Effector CD8-positive, alpha-beta T cell (primary cell): ENCODE measurements around the gene INHBB.

Experiments used
- DNase-seq: peaks from one replicate; lab custom pipeline; 2025; lab: John Stamatoyannopoulos, UW

INHBB gene

GRCh38 chr2:120355780-120356266, 9.9 kb downstream of the INHBB start:
- no peak for DNase-seq

DNA sequence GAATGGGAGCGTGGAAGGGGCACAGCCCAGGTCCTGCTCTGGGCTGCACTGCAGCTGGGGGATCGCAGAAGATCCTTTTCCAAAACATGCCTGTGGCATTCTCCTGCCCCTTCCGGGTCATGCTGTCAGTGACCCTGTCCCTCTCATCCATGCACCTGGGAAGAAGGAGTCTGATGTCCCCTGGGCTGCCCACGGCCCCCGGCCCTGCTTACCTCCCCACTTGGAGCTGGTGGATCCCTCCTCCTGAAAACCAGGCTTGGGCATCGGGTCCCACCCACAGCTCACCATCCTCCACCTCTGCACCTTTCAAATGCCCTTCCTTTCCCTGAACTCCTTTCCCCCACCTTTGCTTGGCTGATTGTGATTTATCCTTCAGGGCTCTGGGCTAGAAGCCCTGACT, 11.8 kb downstream of the INHBB start:
- no peak for DNase-seq

GRCh38 chr2:120358734-120359465, 13.0 kb downstream of the INHBB start:
- DNase-seq: no peak

GRCh38 chr2:120360307-120360855, 14.4 kb downstream of the INHBB start:
- no peak for DNase-seq

- no peak for DNase-seq
Observed at GRCh38 chr2:120362926-120363325, 17.0 kb downstream of the INHBB start.

DNA sequence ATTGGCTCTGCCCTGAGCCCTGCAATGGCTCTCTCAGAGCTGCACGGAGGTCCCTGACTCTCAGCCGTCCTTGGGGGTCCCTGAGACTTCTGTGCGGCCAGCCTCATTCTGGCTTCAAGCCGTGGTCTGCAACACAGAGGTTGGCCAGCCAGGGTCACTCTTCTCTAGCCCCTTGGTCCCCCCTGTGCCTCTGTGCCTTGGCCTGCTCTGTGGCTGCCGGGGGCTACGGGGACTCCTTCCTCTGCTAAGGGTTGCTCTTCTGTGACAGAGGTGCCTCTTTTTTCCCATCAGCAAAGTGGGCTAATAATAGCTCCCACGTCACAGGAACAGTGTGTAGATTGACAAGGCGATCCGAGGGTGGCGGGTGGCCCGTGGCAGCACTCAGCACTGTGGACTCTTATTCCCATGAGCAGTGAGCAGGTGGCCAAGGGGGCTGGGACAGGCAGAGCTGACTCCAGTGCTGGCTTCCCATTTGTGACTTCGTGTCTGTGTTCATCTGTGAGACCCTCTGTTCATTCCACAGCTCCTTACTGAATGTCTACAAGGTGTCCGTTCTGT, 19.4 kb downstream of the INHBB start:
- no peak for DNase-seq

- DNase-seq: no peak
Observed at GRCh38 chr2:120366698-120367097, 20.8 kb downstream of the INHBB start.

GRCh38 chr2:120367221-120367620, 21.3 kb downstream of the INHBB start:
- no peak for DNase-seq

DNA sequence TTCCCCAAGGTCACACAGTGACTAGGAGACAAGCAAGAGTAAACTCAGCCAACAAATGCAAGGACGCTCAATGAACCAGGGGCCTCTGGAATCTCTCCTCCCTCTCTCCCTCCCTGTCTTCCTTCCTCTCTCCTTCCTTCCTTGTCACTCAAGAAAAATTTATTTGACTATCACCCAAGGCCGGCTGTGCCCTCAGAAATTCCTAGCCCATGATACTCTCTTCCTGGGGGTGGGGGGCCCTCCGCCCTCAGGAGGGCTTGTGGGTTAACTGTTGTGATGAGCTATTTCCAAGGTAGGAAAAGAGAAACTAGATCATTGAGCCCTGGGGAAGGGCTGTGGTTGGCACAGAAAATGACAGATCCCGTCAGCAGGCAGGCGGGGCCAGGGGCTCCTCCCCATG, 21.7 kb downstream of the INHBB start:
- DNase-seq: no peak

DNA sequence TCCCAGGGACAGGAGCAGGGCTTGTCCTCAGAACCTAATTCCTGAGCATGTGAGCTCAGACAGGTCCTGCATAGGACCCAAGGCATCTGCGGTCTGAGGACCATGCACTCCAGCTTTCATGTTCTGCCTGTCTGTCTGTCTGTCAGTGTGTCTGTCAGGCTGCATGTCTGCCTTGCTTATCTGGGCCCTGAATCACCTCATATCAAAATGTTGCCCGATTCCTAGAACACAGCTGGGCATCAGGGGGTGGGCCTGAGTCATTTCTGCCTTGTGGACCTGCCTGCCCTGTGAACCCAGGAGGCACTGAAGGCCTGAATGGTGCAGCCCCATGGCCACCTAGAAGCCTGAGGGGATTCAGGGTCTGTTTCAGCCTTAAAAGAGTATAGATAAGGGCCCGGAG, 22.1 kb downstream of the INHBB start:
- no peak for DNase-seq

GRCh38 chr2:120369250-120369649, 23.3 kb downstream of the INHBB start:
- DNase-seq: no peak

DNA sequence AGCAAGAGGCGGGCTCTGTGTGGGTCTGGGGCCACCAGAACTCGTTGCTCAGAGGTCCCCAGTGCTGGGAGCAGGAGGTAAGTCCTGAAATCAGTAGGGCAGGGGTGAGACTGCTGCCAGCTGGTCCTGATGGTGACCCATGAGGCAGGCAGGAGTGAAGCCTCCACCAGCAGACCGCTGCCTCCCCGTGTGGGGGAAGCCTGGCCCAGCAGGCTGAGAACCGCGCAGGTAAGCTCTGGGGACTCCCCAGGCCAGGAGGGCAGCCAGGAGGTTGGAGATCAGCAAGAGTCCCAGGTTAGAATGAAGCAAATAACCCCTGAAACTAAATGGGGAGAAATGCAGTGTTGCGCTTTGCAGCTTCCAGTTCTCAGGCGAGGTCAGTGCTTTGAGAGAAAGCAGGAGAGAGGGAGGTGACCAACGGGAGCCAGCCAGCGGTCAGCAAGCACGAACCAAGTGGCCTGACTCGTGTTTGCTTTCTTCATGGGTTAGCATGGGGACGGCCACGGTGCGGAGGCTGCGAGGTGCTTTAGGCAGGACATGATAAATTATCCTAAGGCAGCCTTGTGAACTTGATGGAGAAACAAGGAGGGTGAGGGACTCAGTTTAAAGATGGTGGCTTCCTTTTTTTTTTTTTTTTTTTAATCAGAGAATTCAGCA, 26.2 kb downstream of the INHBB start:
- no peak for DNase-seq

DNA sequence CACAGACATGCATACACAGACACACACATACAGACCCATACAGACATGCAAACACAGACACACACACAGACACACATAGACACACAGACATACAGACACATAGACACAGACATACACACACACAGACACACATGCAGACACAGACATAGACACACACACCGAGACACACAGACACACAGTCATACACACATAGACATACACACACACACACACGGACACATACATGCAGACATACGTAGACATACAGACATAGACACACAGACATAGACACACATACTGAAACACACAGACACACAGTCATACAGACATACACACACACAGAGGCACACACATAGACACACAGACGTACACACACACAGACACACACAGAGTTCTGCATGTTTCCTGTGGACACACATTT, 26.9 kb downstream of the INHBB start:
- no peak for DNase-seq

DNA sequence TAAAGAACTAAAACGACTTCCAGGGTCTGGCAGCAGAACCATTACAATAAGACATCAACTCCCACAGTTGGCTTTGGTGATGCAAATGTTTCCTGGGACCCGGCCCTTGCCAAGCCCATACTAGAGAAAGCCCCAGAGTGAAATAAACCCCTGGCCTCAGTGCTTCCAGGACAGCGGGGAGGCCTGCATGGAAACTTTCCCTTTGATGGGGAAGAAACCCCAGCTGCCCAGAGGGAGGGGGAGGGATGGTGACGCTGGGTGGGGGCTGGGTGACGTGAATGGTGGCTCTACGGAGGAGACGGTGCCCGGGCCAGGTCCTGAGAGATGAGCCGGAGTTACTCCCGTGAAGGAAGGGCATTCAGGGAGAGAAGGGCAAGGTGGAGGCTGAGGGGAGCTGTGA, 27.5 kb downstream of the INHBB start:
- no peak for DNase-seq

GRCh38 chr2:120374821-120375220, 28.9 kb downstream of the INHBB start:
- no peak for DNase-seq

DNA sequence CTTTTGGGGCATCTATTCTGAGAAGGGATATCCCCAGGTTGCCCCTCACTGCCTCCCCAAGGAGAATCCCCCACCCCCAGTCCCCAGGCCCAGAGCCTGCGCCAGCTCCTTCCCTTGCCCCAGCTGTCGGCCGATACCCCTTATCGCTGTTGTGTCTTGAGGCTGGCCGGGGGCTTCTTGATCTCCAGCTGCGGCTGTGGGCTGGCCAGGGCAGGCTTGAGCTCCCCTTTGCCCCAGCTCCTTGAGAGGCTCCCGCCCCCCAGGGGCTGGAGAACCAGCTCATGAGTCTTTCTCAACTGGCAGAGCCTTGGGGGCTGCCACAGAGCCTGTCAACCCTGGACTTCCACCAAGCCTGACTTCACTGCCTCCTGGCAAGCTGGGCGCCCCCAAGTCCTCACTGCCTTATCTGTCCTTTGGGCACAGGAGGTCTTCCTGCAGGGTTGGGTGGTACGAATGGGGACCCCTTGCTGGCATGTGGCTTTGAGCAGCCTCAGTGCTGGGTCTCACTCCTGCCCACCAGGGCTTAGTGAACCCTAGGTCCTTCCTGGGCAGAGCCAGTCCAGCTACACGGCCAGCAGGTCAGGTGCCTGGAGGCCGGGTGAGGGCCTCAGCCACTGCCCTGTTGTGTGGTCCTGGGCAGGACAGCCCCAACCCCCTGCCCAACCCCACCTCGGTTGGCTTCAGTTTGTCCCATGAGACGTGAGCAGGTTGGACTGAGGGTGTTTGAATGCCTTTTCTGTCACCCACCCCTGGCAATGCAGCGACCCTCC, 29.5 kb downstream of the INHBB start:
- DNase-seq: no peak

DNA sequence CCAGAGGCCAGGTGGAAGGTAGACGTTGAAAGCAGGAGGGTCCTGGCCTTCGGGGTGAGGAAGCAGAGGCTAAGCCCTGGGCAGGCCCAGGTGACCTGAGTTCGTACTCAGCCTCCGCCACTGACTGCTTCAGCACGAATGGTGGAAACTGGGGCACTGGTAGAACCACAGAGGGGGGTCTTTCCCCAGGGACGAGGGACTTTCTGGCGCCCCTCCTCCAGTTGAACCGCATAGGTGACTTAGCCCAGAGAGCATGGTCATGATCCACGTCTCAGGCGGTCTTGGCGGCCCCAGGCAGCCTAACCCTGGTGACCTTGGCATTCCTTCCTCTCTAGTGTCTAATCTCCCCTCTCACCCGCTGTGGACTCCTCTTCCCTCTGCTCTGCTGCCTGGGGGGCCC, 30.2 kb downstream of the INHBB start:
- DNase-seq: no peak

DNA sequence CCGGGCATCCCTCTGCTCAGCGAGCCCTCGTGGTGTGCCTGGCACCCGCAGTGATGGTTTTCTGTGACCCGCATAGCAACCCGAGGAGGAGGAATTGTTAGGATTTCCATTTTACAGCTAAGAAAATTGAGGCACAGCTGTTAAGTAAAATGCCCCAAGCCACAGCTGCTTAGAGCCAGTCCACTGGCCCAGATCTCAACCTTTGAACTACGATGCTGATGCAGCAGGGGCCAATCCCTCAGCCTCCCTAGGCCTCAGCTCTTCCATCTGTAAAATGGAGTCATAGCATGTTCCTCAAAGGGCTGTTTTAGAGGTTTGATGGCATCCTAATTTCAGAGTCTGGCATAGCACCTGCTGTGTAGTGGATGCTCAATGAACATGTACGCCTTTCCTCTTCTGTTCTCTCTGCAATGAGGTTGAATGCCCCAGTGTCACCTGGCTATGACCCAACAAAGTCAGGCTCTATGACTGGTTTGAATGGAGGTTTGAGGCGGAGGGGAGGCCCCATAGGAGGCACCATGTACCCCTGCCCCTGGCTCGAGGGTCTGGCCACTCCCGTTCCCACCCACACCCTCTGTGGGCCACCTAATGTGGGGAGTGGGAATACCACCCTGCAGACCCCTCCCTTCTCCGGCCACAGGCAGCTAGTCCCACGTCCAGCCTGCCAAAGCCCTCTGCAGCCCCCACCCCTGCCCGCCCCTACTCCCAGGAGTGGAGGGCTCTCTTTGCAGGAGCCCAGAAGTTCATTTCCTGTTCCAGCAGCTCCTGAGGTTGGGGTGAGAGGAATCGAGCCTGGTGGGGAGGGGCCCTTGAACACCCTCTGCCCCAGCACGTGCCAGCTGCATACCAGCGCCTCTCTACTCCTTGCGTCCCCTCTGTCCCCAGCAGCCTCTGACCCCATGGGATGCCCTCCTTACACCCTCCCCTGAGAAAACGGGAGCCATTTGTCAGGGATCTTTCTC, 31.0 kb downstream of the INHBB start:
- DNase-seq: no peak

DNA sequence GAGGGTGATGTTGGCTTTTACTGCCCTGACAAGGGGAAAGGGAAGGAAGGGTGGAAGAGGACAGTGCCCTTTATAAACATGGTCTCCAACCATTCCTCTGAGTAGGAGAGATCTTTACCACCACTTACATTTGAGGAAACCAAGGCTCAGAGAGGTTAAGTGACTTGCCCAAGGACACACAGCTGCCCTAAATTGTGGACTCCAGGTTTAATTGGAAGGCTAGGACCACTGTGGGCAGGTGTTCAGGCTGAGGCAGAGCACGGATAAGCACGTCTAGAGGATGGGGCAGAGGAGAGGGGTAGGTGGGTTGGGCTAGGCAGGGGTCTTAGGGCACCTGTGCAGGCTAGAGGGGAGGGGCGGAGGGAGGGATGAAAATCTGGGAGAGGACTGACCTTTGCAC, 32.7 kb downstream of the INHBB start:
- no peak for DNase-seq

DNA sequence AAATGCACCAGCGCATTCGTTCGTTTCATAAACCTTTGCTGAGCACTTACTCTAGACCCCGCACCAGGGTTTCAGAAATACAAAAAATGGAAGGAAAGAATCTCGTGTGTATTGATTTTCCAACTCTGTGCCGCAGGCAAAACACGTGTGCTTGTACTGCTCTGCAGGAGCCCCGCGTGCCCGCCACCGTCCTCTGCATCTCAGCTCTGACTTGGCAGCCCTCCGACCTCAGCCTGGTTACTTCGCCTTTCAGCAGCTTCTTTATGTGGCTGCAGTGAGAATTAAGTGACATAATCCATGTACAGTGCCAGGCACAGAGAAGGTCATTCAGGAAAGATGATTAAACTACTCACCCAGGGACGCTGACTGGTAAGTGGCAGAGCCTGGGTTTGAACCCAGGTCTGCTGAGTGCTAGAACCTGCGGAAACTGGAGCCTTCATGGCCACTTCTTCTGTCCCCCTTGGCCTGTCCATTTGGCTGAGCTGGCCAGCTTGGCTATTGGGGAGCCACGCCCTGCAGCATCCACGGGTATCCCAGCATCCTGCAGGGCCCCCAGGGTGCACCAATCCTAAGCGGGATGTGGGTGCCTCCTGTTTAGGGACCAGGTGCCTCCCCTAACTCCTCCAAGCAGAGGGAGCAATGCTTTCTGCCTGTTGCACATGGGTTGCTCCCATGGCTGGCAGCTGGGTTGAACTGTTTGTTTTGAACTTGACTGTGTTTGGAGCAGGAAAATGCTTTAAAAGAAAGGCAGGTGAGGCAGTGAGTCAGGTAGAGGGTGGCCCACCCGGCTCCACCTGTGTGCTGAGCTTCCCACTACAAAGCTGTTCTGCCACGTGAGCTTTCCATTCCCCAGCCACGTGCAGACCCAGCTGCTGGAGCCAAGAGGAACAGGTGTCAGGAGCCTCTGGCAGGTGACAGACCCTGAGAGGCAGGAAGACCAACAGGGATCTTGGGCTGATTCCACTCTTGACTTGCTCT, 34.3 kb downstream of the INHBB start:
- DNase-seq: no peak
